ENCODE measurements around the gene SLC25A22. TPM values are rescaled to one million over a fixed set of nuclear protein-coding genes. Genes with fewer than 3 reads are reported as not detected.

Gene SLC25A22
- total and polyA plus RNA-seq, 8 donors = 5.5 to 11.9 (median 9.8) TPM; not detected in 1

DNA sequence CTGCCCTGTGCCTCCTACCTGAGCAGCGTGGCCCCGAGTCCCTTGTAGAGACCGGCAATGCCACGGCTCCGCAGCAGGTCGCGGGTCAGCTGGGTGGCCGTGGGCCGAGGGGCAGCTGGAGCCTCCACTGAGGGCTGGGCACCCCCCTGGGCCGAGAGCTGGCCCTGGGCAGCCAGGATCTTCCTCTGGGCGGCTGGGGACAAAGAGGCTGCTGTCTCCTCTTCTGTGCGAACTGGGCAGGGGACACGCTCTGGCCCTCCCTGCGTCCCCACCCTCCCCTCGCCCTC, 5.6 kb downstream of the SLC25A22 start:
- H3K36me3 ChIP-seq = peaks cover 15 to 38% (median 29%) of the 10 kb centered on the region in 4 donors
- no peak for DNase-seq
- TF ChIP-seq POLR2AphosphoS5 (IDR thresholded peaks at IDR 0.05) (no peak), EP300 (IDR thresholded peaks at IDR 0.05) (no peak), POLR2A (IDR thresholded peaks at IDR 0.05) (no peak)
- TF ChIP-seq, protein P1, sequence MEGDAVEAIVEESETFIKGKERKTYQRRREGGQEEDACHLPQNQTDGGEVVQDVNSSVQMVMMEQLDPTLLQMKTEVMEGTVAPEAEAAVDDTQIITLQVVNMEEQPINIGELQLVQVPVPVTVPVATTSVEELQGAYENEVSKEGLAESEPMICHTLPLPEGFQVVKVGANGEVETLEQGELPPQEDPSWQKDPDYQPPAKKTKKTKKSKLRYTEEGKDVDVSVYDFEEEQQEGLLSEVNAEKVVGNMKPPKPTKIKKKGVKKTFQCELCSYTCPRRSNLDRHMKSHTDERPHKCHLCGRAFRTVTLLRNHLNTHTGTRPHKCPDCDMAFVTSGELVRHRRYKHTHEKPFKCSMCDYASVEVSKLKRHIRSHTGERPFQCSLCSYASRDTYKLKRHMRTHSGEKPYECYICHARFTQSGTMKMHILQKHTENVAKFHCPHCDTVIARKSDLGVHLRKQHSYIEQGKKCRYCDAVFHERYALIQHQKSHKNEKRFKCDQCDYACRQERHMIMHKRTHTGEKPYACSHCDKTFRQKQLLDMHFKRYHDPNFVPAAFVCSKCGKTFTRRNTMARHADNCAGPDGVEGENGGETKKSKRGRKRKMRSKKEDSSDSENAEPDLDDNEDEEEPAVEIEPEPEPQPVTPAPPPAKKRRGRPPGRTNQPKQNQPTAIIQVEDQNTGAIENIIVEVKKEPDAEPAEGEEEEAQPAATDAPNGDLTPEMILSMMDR (IDR thresholded peaks at IDR 0.05) = no peak
- H3K9me3 ChIP-seq = no peaks in the 10 kb centered on the region
- WGBS, 5 donors = 94 to 99% (median 94%) methylated on average over 13 to 15 of the region's 15 CpGs
- intact Hi-C loops (cut with DNase I; ENCODE audit: low total_unique reads) = no loop called here
- H3K27ac ChIP-seq = no peak overlapping the region
- no peak overlapping the region for H3K4me3 ChIP-seq
- peaks cover 33 to 53% (median 37%) of the 10 kb centered on the region in 4 donors for H3K4me1 ChIP-seq
- H3K27me3 ChIP-seq = peaks cover 5 to 39% (median 23%) of the 10 kb centered on the region in 3 donors

DNA sequence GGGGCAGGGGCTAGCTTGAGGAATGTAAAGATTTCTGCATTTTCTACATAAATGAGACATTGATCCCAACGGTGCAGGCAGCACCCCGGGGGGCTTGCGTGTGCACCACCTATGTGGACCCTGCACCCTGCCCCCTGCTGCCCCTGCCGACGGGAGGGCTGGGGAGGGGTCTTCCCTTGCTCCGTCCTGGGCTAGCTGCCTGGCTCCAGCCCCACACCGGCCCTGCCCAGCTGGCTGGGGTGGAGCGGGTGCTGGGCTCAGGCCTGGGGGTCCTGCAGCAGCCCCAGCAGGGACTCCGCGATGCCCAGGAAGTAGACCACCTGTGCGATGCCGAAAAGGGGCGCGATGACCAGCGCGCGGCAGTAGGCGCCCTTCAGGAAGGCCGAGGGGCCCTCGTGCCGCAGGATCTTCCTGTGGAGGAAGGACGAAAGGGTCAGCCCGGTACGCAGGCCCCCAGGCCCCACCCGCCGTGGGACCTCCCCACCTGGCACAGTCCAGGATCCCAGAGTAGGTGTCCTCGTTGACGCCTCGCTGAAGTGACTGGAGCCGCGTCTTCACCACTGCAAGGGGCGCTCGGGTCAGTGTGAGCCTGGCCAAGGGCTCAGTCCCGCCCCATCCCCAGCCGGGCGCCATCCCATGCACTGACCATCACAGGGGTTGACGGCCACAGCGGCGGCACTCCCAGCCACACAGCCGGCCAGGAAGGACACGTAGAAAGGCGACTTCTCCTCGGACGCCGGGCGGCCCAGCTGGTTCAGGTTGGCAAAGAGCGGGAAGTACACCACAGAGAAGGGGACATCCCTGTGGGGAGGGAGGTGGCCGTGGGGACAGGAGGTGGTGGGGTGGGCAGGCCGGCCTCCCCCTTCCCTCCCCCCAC, 6.2 kb downstream of the SLC25A22 start:
- no peak overlapping the region for H3K4me3 ChIP-seq
- no peaks in the 10 kb centered on the region for H3K9me3 ChIP-seq
- H3K4me1 ChIP-seq = peaks cover 28 to 47% (median 32%) of the 10 kb centered on the region in 4 donors
- H3K27ac ChIP-seq = no peak overlapping the region
- H3K27me3 ChIP-seq = peaks cover 5 to 44% (median 23%) of the 10 kb centered on the region in 3 donors
- H3K36me3 ChIP-seq = peaks cover 15 to 38% (median 29%) of the 10 kb centered on the region in 4 donors
- WGBS, 5 donors = 91 to 96% (median 94%) methylated on average over 26 to 49 of the region's 49 CpGs
- intact Hi-C loops (cut with DNase I; ENCODE audit: low total_unique reads) = no loop called here
- TF ChIP-seq, protein P1 (IDR thresholded peaks at IDR 0.05) = no peak
- no peak for DNase-seq

DNA sequence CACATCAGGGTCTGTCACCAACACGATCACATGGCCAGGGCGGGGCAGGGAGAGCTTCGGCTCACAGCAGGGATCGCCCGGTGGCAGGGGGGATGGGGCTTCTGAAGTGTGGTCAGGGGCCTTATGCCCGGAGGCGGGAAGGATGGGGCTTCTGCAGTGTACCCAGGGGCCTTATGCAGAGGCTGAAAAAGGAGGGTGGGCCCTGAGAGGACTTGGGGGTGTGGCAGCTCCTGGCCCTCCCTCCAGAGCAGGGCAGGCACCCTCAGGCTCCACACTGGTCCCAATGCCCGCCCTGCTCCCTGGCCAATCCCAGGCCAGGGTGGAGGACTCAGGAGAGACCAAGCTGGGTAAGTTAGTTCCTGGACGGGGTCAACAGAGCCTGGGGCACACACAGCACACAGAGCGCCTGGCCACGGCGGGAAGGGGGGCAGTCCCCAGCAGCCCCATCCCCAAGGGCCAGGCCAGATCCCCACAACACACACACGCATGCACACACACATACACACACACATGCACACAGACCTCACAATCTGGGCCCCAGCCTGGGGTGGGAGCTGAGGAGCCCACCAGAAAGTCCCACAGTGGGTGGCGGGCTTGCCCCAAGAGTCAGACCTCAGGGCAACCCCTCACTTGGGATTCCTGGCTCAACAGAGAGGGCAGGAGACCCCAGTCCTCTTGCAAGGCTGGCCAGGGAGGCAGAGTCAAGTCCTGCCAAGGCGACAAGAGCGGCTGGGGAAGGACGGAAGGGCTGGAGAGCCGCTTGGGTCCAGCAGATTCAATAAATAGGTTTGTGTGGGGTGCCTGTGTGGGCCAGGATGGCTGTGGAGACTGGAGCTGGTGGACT, 7.1 kb downstream of the SLC25A22 start:
- WGBS, 5 donors = 50 to 66% (median 62%) methylated on average over 12 to 18 of the region's 18 CpGs
- peaks cover 20 to 37% (median 24%) of the 10 kb centered on the region in 4 donors for H3K4me1 ChIP-seq
- TF ChIP-seq POLR2AphosphoS5 (IDR thresholded peaks at IDR 0.05) (no peak), POLR2A (IDR thresholded peaks at IDR 0.05) (no peak), EP300 (IDR thresholded peaks at IDR 0.05) (no peak)
- TF ChIP-seq, protein P1 (IDR thresholded peaks at IDR 0.05) = no peak
- H3K4me3 ChIP-seq = no peak overlapping the region
- no peaks in the 10 kb centered on the region for H3K9me3 ChIP-seq
- H3K27ac ChIP-seq = no peak overlapping the region
- intact Hi-C loops (cut with DNase I; ENCODE audit: low total_unique reads) = no loop called here
- peaks cover 5 to 44% (median 23%) of the 10 kb centered on the region in 3 donors for H3K27me3 ChIP-seq
- peak in 1 of 2 donors; percentile 61 for DNase-seq
- H3K36me3 ChIP-seq = peaks cover 15 to 38% (median 29%) of the 10 kb centered on the region in 4 donors

DNA sequence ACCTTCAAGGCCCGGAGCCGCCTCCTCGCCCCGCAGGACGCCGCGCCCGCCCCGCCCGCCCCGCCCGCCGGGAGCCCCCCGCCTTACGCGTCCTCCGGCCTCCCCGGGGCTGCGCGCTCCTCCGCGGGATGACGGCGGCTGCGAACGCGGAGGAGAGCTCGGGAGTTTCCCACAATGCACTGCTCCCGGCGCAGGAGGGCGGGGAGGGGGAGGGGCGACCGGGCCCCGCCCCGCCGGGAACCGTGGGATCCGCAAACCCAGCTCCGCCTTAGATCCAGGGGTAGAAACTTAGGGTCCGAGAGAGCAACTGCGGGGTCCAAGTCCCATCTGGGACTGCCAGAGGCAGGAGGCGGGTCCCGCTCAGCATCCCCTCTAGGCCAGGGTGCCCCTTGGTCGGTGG, 8.1 kb downstream of the SLC25A22 start, which contains the start of gene CEND1:
CEND1 (minus strand) TSS at position 148 of the 400 bp plus-strand sequence. CDS start 1,514 bp downstream, outside the sequence.
- Histone ChIP-seq H3K36me3 (peaks cover 15 to 38% (median 29%) of the 10 kb centered on the region in 4 donors), H3K4me3 (peak within 1 kb of the TSS in 1 of 4 donors; percentile 26), H3K4me1 (peaks cover 10 to 27% (median 15%) of the 10 kb centered on the region in 4 donors), H3K27ac (no peak within 1 kb of the TSS), H3K27me3 (peaks cover 5 to 44% (median 23%) of the 10 kb centered on the region in 3 donors), H3K9me3 (no peaks in the 10 kb centered on the region)
- intact Hi-C loops (cut with DNase I; ENCODE audit: low total_unique reads) = no loop called here
- WGBS, 5 donors = 2 to 45% (median 5%) methylated on average over 3 to 44 of the region's 44 CpGs
- TF ChIP-seq POLR2AphosphoS5 (IDR thresholded peaks at IDR 0.05) = no peak
- TF ChIP-seq EP300 (IDR thresholded peaks at IDR 0.05) = no peak
- TF ChIP-seq, protein P1 (IDR thresholded peaks at IDR 0.05) = no peak
- TF ChIP-seq POLR2A (IDR thresholded peaks at IDR 0.05) = no peak
- DNase-seq = peak in 1 of 2 donors; percentile 73
